Panc1 (cell line): Measurements from ENCODE around the gene NFIB. TPM values are rescaled to one million over a fixed set of nuclear protein-coding genes. Genes with fewer than 3 reads are reported as not detected.

Source experiments
- ATAC-seq: fragments of 200-7000 bp; cut with Tn5 transposase; 2 replicates; pipeline ENCODE4 v1.9.1; 2020; ENCODE audit warnings: mild to moderate bottlenecking, moderate library complexity
- BruUV-seq: library from RNA; stranded (reverse); fragments of 400-500 nt; replicated peaks from 2 replicates; lab custom pipeline; 2021; lab: Mats Ljungman, UMichigan
- CTCF ChIA-PET: fragments of 300-600 bp; sonication (Branson Sonifier 250); formaldehyde crosslinking; loops from one replicate; lab custom pipeline; 2022; ENCODE audit warnings: antibody characterized with exemption; lab: Charles Lee
- POLR2A ChIA-PET: fragments of 300-600 bp; sonication (Branson Sonifier 250); formaldehyde crosslinking; loops from one replicate; lab custom pipeline; 2022; ENCODE audit warnings: antibody characterized with exemption; lab: Charles Lee
- DNase-seq: peaks from one replicate; pipeline ENCODE4 v3.0.0-alpha.2; 2010; ENCODE audit warnings: low read depth, low spot score
- H3K27ac ChIP-seq: 2 replicates; pipeline ENCODE4 v1.5.1; 2011; ENCODE audit warnings: mild to moderate bottlenecking, low read length, inconsistent platforms
- H3K27me3 ChIP-seq: fragments of 200-500 bp; sonication (Bioruptor generic); 2 replicates; pipeline ENCODE4 v1.6.0; 2014; ENCODE audit warnings: low read length, inconsistent platforms; ENCODE audit not compliant: control insufficient read depth, insufficient read depth
- H3K36me3 ChIP-seq: fragments of 200-500 bp; sonication (Bioruptor generic); 2 replicates; pipeline ENCODE4 v1.5.1; 2014; ENCODE audit warnings: inconsistent platforms, mild to moderate bottlenecking, low read length, moderate library complexity; ENCODE audit not compliant: control insufficient read depth, insufficient read depth
- H3K4me1 ChIP-seq: 2 replicates; pipeline ENCODE4 v1.5.1; 2011; ENCODE audit warnings: inconsistent platforms, mild to moderate bottlenecking, low read length, moderate library complexity; ENCODE audit not compliant: control insufficient read depth, insufficient read depth
- H3K4me3 ChIP-seq, 2 experiments: 2 replicates each; pipeline ENCODE4 v1.5.1; 2011 to 2012; ENCODE audit warnings: low read depth in 2 of 2, low read length in 2 of 2, mild to moderate bottlenecking in 2 of 2, inconsistent platforms in 1 of 2, moderate library complexity in 1 of 2
- H3K9me3 ChIP-seq: fragments of 200-500 bp; sonication (Bioruptor generic); 2 replicates; pipeline ENCODE4 v1.5.1; 2014; ENCODE audit warnings: low read depth, mild to moderate bottlenecking, inconsistent platforms, low read length, moderate library complexity; ENCODE audit not compliant: control insufficient read depth, insufficient read depth
- CTCF ChIP-seq: fragments of 450-650 bp; IDR thresholded peaks from 2 replicates; pipeline ENCODE4 v1.5.1; 2017; ENCODE audit warnings: mild to moderate bottlenecking
- POLR2AphosphoS5 ChIP-seq: IDR thresholded peaks from 2 replicates; pipeline ENCODE4 v1.6.1; 2012; ENCODE audit warnings: mild to moderate bottlenecking, low read depth, low read length, moderate library complexity
- SIN3A ChIP-seq: IDR thresholded peaks from 2 replicates; pipeline ENCODE4 v1.6.1; 2012; ENCODE audit warnings: low read depth, mild to moderate bottlenecking, low read length, moderate library complexity, borderline replicate concordance; ENCODE audit not compliant: insufficient read depth
- TCF7L2 ChIP-seq: IDR thresholded peaks from 2 replicates; pipeline ENCODE4 v1.6.1; 2011; ENCODE audit warnings: mild to moderate bottlenecking, low read depth, low read length, inconsistent platforms
- in situ Hi-C: cut with HindIII; loops from 2 replicates; pipeline ENCODE4 v1.10.0; 2016; ENCODE audit warnings: low sequenced_read_pairs, low pct_unique_long_range_greater_than_20kb
- intact Hi-C: fragments of 100-400 bp; cut with micrococcal nuclease; formaldehyde crosslinking; loops from one replicate; pipeline ENCODE4 v1.10.0; 2022; ENCODE audit not compliant: unreplicated experiment
- total RNA-seq: library from RNA; stranded (reverse); gene quantifications from one replicate; pipeline ENCODE4 v1.2.1, GENCODE V29; 2021; ENCODE audit not compliant: unreplicated experiment
- TF ChIP-seq, protein P1 (sequence below), 2 experiments: IDR thresholded peaks; 2 replicates each; pipeline ENCODE4 v1.6.1; 2011 to 2012; ENCODE audit warnings: low read depth in 2 of 2, control low read depth in 1 of 2, low read length in 1 of 2, mild to moderate bottlenecking in 1 of 2, moderate library complexity in 1 of 2; ENCODE audit not compliant: insufficient read depth in 1 of 2

The NFIB gene
- total RNA-seq, 1 experiment from 2014 or later: 26.7 TPM

- Histone ChIP-seq H3K9me3 (no peaks in the 10 kb centered on the region), H3K27me3 (no peaks in the 10 kb centered on the region), H3K4me1 (no peaks in the 10 kb centered on the region), H3K4me3 (no peak overlapping the region), H3K36me3 (no peaks in the 10 kb centered on the region), H3K27ac (no peak overlapping the region)
- in situ Hi-C loops: no loop called here
- ATAC-seq: no peak
- no peak for DNase-seq
- intact Hi-C loops: no loop called here
- no TSS peak for BruUV-seq
- ChIA-PET CTCF (no interaction called here), POLR2A (no interaction called here)
- TF ChIP-seq SIN3A (no peak), CTCF (no peak), POLR2AphosphoS5 (no peak), TCF7L2 (no peak)
- TF ChIP-seq, protein P1, sequence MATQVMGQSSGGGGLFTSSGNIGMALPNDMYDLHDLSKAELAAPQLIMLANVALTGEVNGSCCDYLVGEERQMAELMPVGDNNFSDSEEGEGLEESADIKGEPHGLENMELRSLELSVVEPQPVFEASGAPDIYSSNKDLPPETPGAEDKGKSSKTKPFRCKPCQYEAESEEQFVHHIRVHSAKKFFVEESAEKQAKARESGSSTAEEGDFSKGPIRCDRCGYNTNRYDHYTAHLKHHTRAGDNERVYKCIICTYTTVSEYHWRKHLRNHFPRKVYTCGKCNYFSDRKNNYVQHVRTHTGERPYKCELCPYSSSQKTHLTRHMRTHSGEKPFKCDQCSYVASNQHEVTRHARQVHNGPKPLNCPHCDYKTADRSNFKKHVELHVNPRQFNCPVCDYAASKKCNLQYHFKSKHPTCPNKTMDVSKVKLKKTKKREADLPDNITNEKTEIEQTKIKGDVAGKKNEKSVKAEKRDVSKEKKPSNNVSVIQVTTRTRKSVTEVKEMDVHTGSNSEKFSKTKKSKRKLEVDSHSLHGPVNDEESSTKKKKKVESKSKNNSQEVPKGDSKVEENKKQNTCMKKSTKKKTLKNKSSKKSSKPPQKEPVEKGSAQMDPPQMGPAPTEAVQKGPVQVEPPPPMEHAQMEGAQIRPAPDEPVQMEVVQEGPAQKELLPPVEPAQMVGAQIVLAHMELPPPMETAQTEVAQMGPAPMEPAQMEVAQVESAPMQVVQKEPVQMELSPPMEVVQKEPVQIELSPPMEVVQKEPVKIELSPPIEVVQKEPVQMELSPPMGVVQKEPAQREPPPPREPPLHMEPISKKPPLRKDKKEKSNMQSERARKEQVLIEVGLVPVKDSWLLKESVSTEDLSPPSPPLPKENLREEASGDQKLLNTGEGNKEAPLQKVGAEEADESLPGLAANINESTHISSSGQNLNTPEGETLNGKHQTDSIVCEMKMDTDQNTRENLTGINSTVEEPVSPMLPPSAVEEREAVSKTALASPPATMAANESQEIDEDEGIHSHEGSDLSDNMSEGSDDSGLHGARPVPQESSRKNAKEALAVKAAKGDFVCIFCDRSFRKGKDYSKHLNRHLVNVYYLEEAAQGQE (IDR thresholded peaks at IDR 0.05; ENCODE audit: insufficient read depth in 1 of 2, low read depth in 2 of 2, low read length in 1 of 2): no peak
Measured at GRCh38 chr9:14165376-14166035, 148.4 kb downstream of the NFIB start.

DNA sequence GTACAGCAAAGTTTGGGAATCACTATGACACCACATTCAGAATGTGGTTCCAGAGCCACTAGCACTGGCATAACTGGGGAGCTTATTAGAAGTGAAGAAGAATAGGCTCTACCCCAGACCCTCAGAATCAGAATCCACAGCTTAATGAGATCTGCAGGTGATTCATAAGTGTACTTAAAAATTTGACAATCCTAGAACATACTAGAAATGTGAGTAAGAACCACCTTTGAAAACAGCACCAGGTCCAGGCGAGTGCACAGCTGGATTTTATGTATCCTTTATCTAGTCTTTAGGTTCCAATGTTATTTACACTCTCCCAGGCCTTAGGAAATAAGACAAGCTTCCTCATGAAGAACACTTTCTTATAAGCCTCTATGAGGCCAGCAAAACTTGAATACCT is 149.0 kb downstream of the NFIB start:
- BruUV-seq: no TSS peak
- DNase-seq (no peak), ATAC-seq (no peak)
- H3K36me3 ChIP-seq: no peaks in the 10 kb centered on the region
- TF ChIP-seq SIN3A (no peak), TCF7L2 (no peak), POLR2AphosphoS5 (no peak), CTCF (no peak)
- TF ChIP-seq, protein P1 (IDR thresholded peaks at IDR 0.05; ENCODE audit: insufficient read depth in 1 of 2, low read depth in 2 of 2, low read length in 1 of 2): no peak
- CTCF ChIA-PET: no interaction called here
- in situ Hi-C loops: no loop called here
- H3K27ac ChIP-seq: no peak overlapping the region
- H3K9me3 ChIP-seq: no peaks in the 10 kb centered on the region
- POLR2A ChIA-PET: no interaction called here
- H3K4me3 ChIP-seq: no peak overlapping the region
- no peaks in the 10 kb centered on the region for H3K27me3 ChIP-seq
- intact Hi-C loops: no loop called here
- no peaks in the 10 kb centered on the region for H3K4me1 ChIP-seq
